ENCODE data around the gene CTSE. TPM values are rescaled to one million over a fixed set of nuclear protein-coding genes. Genes with fewer than 3 reads are reported as not detected.
A peak's percentile ranks its signal among the peaks of the same experiment; 100 is the strongest.

CTSE gene
- polyA plus RNA-seq, 1 donor from 2014 or later: not detected

GRCh38 chr1:206013026-206013795, 10.5 kb downstream of the CTSE start:
- Mint-ChIP-seq H3K4me1 (peaks cover 20 to 25% (median 22%) of the 10 kb centered on the region in 3 donors), H3K27me3 (no peaks in the 10 kb centered on the region), H3K36me3 (peaks cover 5% of the 10 kb centered on the region), H3K27ac (peak overlapping the region; percentile 30 to 91 (median 69)), H3K9me3 (no peaks in the 10 kb centered on the region), H3K4me3 (peak overlapping the region; percentile 31 to 91 (median 78))

GRCh38 chr1:206012086-206012859, 11.4 kb downstream of the CTSE start:
- Mint-ChIP-seq H3K4me1 (peaks cover 20 to 25% (median 22%) of the 10 kb centered on the region in 3 donors), H3K4me3 (peak overlapping the region; percentile 31 to 91 (median 74)), H3K9me3 (no peaks in the 10 kb centered on the region), H3K36me3 (peaks cover 2% of the 10 kb centered on the region), H3K27me3 (no peaks in the 10 kb centered on the region), H3K27ac (peak overlapping the region; percentile 30 to 91 (median 69))

- no peak overlapping the region for H3K27ac Mint-ChIP-seq
- no peaks in the 10 kb centered on the region for H3K27me3 Mint-ChIP-seq
- H3K4me3 Mint-ChIP-seq: no peak overlapping the region
- H3K36me3 Mint-ChIP-seq: peaks cover 2% of the 10 kb centered on the region
- peaks cover 20 to 25% (median 22%) of the 10 kb centered on the region in 3 donors for H3K4me1 Mint-ChIP-seq
- H3K9me3 Mint-ChIP-seq: no peaks in the 10 kb centered on the region
Measured at GRCh38 chr1:206011057-206011456, 12.6 kb downstream of the CTSE start.

GRCh38 chr1:206010060-206010459, 13.6 kb downstream of the CTSE start:
- no peaks in the 10 kb centered on the region for H3K27me3 Mint-ChIP-seq
- H3K9me3 Mint-ChIP-seq: no peaks in the 10 kb centered on the region
- no peak overlapping the region for H3K4me3 Mint-ChIP-seq
- H3K4me1 Mint-ChIP-seq: peaks cover 16 to 25% (median 21%) of the 10 kb centered on the region in 3 donors
- H3K27ac Mint-ChIP-seq: no peak overlapping the region
- peaks cover 2% of the 10 kb centered on the region for H3K36me3 Mint-ChIP-seq

GRCh38 chr1:206006946-206007345, 16.7 kb downstream of the CTSE start:
- peaks cover under 1% of the 10 kb centered on the region for H3K36me3 Mint-ChIP-seq
- no peak overlapping the region for H3K4me3 Mint-ChIP-seq
- no peaks in the 10 kb centered on the region for H3K9me3 Mint-ChIP-seq
- no peaks in the 10 kb centered on the region for H3K27me3 Mint-ChIP-seq
- peaks cover 2 to 10% (median 5%) of the 10 kb centered on the region in 3 donors for H3K4me1 Mint-ChIP-seq
- no peak overlapping the region for H3K27ac Mint-ChIP-seq

- H3K27ac Mint-ChIP-seq: no peak overlapping the region
Measured at GRCh38 chr1:206005778-206006180, 17.9 kb downstream of the CTSE start.

GRCh38 chr1:206005234-206005633, 18.5 kb downstream of the CTSE start:
- Mint-ChIP-seq H3K9me3 (no peaks in the 10 kb centered on the region), H3K4me1 (peaks cover 0 to 5% (median 0%) of the 10 kb centered on the region in 3 donors), H3K4me3 (no peak overlapping the region), H3K27ac (no peak overlapping the region), H3K27me3 (no peaks in the 10 kb centered on the region), H3K36me3 (no peaks in the 10 kb centered on the region)

More at GRCh38 chr1:206005778-206006180, 17.9 kb downstream of the CTSE start:
- H3K36me3 Mint-ChIP-seq: no peaks in the 10 kb centered on the region
- no peaks in the 10 kb centered on the region for H3K9me3 Mint-ChIP-seq
- H3K4me1 Mint-ChIP-seq: peaks cover 0 to 5% (median 0%) of the 10 kb centered on the region in 3 donors
- no peaks in the 10 kb centered on the region for H3K27me3 Mint-ChIP-seq
- no peak overlapping the region for H3K4me3 Mint-ChIP-seq

GRCh38 chr1:206004826-206005225, 18.9 kb downstream of the CTSE start:
- Mint-ChIP-seq H3K4me1 (peaks cover 0 to 5% (median 0%) of the 10 kb centered on the region in 3 donors), H3K9me3 (no peaks in the 10 kb centered on the region), H3K27ac (no peak overlapping the region), H3K4me3 (no peak overlapping the region), H3K27me3 (no peaks in the 10 kb centered on the region), H3K36me3 (no peaks in the 10 kb centered on the region)

GRCh38 chr1:206003854-206004800, 19.6 kb downstream of the CTSE start:
- Mint-ChIP-seq H3K27ac (no peak overlapping the region), H3K36me3 (no peaks in the 10 kb centered on the region), H3K4me1 (peaks cover 0 to 5% (median 0%) of the 10 kb centered on the region in 3 donors), H3K27me3 (no peaks in the 10 kb centered on the region), H3K4me3 (no peak overlapping the region), H3K9me3 (no peaks in the 10 kb centered on the region)

GRCh38 chr1:206002871-206003801, 20.6 kb downstream of the CTSE start, which contains the start of gene RAB7B:
Gene RAB7B (minus strand): TSS chr1:206003395. CDS start chr1:205994135, 9,260 bp downstream.
- H3K27ac Mint-ChIP-seq: no peak within 1 kb of the TSS
- H3K9me3 Mint-ChIP-seq: no peaks in the 10 kb centered on the region
- H3K27me3 Mint-ChIP-seq: no peaks in the 10 kb centered on the region
- peaks cover 0 to 5% (median 0%) of the 10 kb centered on the region in 3 donors for H3K4me1 Mint-ChIP-seq
- H3K36me3 Mint-ChIP-seq: no peaks in the 10 kb centered on the region
- H3K4me3 Mint-ChIP-seq: no peak within 1 kb of the TSS

- Mint-ChIP-seq H3K27ac (no peak overlapping the region), H3K4me1 (peaks cover 0 to 5% (median 0%) of the 10 kb centered on the region in 3 donors), H3K4me3 (no peak overlapping the region), H3K27me3 (no peaks in the 10 kb centered on the region), H3K36me3 (no peaks in the 10 kb centered on the region), H3K9me3 (no peaks in the 10 kb centered on the region)
Measured at GRCh38 chr1:206002160-206002559, 21.5 kb downstream of the CTSE start.

GRCh38 chr1:206001476-206001888, 22.2 kb downstream of the CTSE start:
- peaks cover 0 to 2% (median 0%) of the 10 kb centered on the region in 3 donors for H3K9me3 Mint-ChIP-seq
- no peaks in the 10 kb centered on the region for H3K27me3 Mint-ChIP-seq
- no peaks in the 10 kb centered on the region for H3K36me3 Mint-ChIP-seq

GRCh38 chr1:206000641-206001339, 22.9 kb downstream of the CTSE start:
- Mint-ChIP-seq H3K9me3 (peaks cover 0 to 4% (median 0%) of the 10 kb centered on the region in 3 donors), H3K27ac (no peak overlapping the region), H3K4me1 (peaks cover 0 to 5% (median 1%) of the 10 kb centered on the region in 3 donors), H3K4me3 (no peak overlapping the region), H3K36me3 (no peaks in the 10 kb centered on the region), H3K27me3 (no peaks in the 10 kb centered on the region)

More at GRCh38 chr1:206001476-206001888, 22.2 kb downstream of the CTSE start:
- Mint-ChIP-seq H3K4me3 (no peak overlapping the region), H3K4me1 (peaks cover 0 to 5% (median 0%) of the 10 kb centered on the region in 3 donors), H3K27ac (no peak overlapping the region)

All from IgD-negative memory B cell (primary cell).